ENCODE results near the gene CIAO2B.
A peak's percentile ranks its signal among the peaks of the same experiment; 100 is the strongest.
"Not testable (repeated sequence)": the region's sequence is repeated elsewhere in the genome, so short reads cannot be mapped to it uniquely, and the experiment has no call there.

Gene CIAO2B

GRCh38 chr16:66903544-66904427 is 30.4 kb downstream of the CIAO2B start:
- DNase-seq, result no peak

- DNase-seq, result no peak
Measured at GRCh38 chr16:66902648-66903543, 31.3 kb downstream of the CIAO2B start.

- no peak for DNase-seq
Measured at GRCh38 chr16:66901626-66902025, 32.6 kb downstream of the CIAO2B start.

DNA sequence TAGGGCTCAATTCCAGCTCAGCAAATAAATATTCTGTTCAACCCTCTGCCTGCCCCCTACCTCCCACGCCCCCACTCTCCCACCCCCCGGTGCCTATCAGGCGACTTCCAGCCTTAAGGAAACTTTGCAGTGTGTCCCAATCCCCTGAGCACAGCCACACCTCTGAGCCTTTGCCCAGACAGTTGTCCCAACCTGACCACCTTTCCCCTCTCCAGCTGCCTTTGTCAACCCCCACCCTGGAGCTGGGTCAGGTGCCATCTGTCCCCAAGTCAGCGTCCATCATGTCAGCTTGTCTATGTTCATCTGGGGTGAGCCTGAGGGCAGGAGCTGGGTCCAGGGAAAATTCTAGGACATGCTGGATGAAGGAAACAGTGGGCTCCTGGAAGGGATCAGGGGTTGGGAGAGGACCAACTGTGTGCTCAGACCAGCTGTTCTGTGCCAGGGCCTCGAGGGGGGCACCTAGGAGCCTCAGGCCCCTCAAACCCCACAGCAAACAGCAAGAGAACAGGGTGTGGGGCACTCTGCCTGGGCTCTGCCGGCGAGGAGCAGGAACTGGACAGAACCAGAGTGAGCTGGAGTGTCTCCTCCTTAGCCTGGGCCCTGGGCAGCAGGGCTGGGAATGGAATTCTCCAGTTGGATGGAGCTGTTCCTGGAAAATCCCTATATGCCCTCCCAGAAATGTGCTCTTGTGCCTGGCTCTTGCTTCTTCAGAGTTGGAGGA is 33.3 kb downstream of the CIAO2B start:
- no peak for DNase-seq

GRCh38 chr16:66899945-66900710 is 34.1 kb downstream of the CIAO2B start:
- no peak for DNase-seq

DNA sequence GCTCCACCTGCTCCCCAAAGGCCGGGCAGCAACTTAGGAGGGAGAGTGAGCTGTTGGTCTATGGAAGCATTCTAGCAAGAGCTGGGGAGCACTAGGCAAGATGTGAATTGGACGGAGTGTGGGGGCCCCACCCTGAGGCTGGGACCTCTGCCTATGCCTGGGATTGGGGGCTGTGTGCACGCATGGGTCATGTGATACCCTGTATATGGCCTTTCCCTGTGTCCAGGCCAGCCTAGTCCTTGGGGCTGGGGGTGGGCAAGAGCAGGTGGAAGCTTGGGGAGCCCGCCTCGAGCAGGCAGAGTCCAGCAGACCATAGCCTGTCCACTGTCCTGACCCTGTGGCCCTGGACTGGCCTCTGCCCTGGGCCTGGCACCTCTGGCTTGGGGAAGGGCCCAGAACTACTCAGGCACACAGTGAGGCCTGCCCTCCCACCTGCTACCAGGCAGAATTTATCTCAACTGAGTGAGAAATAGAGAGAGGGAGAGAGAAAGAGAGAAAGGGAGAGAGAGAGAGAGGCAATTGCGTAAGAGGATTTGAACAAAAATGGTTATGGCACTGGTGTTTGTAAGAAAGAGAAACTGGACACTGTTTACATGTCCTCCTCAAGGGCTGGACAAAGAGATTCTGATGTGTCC is 34.8 kb downstream of the CIAO2B start:
- no peak for DNase-seq

GRCh38 chr16:66898933-66899309 is 35.3 kb downstream of the CIAO2B start:
- no peak for DNase-seq

DNA sequence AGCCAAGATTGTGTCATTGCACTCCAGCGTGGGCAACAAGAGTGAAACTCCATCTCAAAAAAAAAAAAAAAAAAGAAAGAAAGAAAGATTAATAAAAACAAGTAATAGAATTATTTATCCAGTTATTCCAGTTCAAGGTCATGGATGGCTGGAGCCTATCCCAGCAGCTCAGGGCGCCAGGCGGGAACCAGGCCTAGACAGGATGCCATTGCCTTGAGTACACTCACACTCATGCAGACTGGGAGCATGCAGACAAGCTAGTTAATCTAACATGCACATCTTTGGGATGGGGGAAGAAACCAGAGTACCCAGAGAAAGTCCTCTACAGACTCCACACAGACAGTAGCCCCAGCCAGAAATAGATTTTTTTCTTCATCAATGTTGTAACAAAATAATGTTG is 36.0 kb downstream of the CIAO2B start:
- DNase-seq, result no peak

GRCh38 chr16:66896682-66897081 is 37.5 kb downstream of the CIAO2B start:
- DNase-seq, result not testable (repeated sequence)

DNA sequence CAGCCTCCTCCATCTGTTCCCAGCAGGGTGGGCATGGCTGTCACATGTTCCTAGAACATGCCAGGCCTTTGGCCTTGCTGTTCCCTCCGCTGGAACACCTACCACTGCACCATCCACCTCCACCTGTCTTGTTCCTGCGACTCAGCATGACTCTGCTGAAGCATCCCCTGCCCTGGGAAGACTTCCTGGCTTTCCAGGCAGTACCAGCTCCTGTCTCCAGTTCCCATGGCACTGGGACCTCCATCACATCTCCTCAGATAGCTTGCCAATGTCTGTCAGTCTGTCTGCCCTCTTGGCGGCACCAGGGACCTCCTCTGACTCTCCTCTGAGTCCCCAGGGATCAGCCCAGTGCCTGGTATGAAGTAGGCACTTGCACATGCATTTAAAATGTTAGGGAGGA is 38.2 kb downstream of the CIAO2B start:
- no peak for DNase-seq

GRCh38 chr16:66895689-66895979 is 38.6 kb downstream of the CIAO2B start:
- no peak for DNase-seq

DNA sequence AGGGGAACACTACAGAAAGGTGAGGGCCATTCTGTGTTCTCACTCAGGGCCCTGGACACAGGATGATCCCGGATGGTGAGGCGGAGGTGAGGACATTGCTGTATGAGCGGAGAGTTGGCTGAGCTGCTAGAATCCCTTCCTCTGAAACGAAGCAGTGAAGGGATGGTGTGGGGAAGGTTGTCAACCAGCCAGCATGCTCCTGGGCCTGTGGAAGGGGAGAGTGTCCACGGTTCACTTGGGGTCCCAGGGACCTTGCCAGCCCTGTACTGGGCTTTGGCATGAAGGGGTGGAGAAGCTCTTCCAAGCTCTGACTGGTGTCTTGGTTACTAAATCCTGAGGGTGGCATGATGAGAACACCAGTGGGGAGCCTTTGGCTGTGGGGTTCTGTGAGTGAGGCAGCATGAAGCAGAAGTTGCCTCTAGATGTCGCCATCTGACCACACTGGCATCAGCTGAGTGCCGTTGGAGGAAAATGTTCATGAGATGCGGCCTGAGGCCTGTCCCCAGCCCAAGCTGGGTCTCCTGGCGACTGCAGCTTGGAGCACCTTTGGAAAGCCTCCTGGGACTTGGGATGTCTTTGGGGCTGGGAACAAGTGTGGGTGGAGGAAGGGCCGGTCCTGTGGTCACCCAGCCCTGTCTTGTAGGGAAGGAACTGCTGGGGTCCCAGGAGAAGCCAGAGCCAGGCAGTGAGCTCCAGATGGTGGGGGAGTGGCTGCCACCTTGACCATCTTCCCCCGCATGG is 39.1 kb downstream of the CIAO2B start:
- peak; percentile 57 for DNase-seq

- DNase-seq, result no peak
Measured at GRCh38 chr16:66894055-66894454, 40.1 kb downstream of the CIAO2B start.

DNA sequence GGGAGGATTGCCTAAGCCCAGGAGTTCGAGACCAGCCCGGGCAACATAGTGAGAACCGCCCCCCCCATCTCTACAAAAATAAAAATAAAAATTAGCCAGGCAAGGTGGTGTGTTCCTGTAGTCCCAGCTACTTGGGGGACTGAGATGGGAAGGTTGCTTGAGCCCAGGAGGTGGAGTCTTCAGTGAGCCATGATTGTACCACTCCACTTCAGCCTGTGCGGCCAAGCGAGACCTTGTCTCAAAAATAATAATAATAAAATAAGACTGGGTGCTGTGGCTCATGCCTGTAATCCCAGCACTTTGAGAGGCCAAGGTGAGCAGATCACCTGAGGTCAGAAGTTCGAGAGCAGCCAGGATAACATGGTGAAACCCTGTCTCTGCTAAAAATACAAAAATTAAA is 42.4 kb downstream of the CIAO2B start:
- DNase-seq, result no peak

DNA sequence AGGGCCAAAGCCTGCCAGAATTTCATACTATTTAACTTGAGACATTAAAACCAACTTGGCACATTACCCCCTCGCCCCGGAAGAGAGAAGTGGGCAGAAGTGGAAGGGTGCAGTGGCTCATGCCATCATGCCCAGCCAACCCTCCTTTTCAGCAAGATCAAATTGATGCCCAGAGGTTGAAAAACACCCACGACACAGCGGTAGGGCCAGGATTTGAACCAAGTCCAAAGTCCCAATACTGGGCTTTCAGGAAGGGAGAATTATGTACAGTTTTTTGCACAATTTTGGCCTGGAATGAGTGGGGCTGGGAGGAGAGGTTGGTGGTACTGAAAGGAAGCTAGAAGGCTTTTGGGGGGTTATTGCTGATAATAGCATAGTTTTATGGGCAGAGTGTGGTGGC is 42.8 kb downstream of the CIAO2B start:
- DNase-seq, result no peak

DNA sequence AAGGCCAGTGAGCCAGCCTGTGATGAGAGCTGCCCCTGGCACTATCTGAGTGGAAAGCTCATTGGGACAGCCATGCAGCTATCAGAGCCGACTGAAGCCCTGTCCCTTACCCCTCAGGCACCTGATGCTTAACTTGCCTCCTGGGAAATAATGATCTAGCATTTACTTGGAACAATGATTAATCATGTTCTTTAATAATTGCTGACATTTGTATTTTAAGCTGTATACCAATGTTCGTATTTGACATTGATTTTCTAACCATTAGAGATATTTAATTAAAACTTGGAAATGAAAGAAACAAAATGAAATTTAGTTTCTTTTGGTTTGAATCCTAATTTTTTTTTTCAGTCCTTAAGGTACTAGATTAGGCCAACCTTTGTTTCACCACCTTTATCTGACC is 43.4 kb downstream of the CIAO2B start:
- no peak for DNase-seq

DNA sequence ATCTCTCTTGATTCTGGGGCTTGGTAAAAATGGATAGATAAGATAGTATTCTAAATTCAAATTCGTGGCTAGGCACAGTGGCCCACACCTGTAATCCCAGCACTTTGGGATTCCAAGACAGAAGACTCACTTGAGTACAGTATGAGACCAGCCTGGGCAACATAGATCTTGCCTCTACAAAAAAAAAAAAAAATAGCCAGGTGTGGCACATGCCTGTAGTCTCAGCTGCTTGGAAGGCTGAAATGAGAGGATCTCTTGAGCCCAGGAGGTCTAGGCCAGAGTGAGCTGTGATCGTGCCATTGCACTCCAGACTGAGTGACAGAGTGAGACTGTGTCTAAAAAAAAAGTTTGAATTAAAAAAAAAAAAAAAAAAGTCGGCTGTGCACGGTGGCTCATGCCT is 44.6 kb downstream of the CIAO2B start:
- no peak for DNase-seq

DNA sequence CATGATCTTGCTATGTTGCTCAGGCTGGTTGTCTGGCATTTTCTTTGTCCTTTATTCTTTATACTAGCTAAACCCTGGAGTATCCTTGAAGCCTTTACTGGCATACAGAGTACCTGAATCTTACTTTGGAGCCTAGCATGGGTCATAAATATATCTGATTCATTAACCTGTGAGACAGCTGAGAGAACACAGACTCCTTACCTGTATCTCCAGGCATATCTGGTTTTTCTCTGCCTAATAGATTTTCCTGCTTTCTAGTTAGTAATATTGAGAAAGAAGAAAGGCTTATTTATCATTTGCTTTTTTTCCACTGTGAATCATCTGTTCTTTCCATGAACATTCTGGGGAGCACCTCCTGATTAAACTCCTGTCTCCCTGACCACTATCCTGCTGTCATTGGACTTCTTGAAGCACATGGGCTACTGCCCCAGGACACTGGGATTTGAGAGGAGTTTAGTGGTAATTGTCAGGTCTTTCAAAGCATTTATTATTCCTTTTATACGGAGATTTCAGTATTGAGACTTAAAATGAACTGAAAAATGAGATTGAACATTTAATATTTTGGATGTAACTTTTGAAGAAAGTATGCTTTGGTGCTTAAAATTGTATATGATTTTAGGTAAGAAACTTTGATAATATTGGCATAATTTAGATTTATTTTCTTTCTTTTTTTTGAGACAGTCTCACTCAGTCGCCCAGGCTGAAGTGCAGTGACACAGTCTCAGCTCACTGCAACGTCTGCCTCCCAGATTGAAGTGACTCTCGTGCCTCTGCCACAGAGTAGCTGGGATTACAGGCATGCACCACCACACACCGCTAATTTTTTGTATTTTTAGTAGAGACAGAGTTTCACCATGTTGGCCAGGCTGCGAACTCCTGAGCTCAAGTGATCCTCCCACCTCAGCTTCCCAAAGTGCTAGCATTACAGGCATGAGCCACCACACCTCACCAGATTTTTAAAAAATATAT is 45.3 kb downstream of the CIAO2B start:
- DNase-seq, result no peak

DNA sequence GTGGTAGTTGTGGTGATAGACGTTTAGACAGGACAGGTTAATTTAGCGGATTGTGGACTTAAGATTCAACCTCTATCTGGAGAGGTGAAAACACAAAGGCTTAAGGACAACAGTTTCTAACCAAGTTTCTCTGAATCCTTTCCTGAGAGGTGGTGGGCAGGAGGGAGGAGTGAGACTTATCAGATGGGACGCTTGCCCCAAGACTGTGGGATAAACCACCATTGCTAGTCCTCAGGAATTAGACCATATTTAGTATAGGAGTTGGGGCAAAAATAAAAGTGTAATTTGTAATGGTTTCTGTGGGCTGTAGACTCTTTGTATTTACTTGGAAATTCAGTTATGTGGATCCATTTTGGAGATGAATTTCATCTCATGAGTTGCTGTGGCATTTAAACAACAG is 47.3 kb downstream of the CIAO2B start:
- no peak for DNase-seq

DNA sequence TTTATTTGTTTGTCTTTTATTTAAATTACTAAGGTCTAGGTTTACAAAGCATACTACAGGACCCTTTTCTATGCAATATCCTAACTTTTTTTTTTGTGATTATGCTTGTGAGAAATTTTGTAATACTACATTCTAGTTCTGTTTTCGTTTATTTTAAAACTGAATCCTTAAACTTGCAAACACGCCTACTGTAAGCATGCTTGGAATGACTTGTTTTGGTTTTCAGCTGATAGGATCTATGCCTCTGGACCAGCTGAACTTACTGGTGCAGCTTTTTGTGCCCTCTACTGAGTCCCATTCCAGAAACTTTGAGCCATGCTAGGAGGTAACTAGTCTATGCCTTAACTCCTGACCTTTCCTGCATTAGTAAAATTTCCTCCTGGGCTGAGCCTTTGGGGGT is 47.9 kb downstream of the CIAO2B start:
- no peak for DNase-seq
